Upper lobe of left lung (tissue), 4 donors: ENCODE results near the gene SERINC5.

Experiments used
- EP300 ChIP-seq, 4 donors: sonication (generic); formaldehyde crosslinking; IDR thresholded peaks; one replicate each; pipeline ENCODE4 v1.5.1; 2017; ENCODE audit warnings: antibody characterized with exemption in 4 of 4, control low read depth in 2 of 4
- POLR2A ChIP-seq, 4 donors: fragments of 450-650 bp; IDR thresholded peaks; one replicate each; pipeline ENCODE4 v1.5.1; 2016 to 2017; ENCODE audit warnings: antibody characterized with exemption in 4 of 4, mild to moderate bottlenecking in 2 of 4
- POLR2AphosphoS5 ChIP-seq, 2 donors: sonication (generic); formaldehyde crosslinking; IDR thresholded peaks; one replicate each; pipeline ENCODE4 v1.5.1; 2017; ENCODE audit warnings: antibody characterized with exemption in 2 of 2
- TF ChIP-seq, protein P1 (sequence below), 6 experiments: fragments of 450-650 bp in 4 of 6; fragments of 200-600 bp in 2 of 6; sonication (generic) in 2 of 6; IDR thresholded peaks; one replicate each; pipeline ENCODE4 v1.5.1; 2016 to 2019; ENCODE audit warnings: antibody characterized with exemption in 6 of 6

DNA sequence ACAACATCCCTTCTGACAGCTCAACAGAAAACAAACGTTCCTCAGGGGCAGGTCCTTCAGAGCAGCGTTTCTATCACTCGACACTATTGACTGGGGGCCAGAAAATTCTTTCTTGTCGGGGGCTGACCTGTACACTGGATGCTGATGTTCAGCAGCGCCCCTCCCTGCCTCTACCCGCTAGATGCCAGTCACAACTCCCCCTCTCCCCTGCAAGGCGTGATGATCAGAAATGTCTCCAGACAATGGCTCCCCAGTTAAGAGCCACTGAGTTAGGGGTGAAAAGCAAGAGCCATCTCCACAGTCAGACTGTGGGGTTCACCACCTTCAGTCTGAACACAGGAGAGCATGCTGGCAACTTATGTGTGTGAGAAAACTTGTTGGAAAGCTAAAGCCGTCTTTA, 39.8 kb downstream of the SERINC5 start:
- TF ChIP-seq POLR2A (IDR thresholded peaks at IDR 0.05) (no peak), EP300 (IDR thresholded peaks at IDR 0.05) (no peak), POLR2AphosphoS5 (IDR thresholded peaks at IDR 0.05) (no peak)
- TF ChIP-seq, protein P1, sequence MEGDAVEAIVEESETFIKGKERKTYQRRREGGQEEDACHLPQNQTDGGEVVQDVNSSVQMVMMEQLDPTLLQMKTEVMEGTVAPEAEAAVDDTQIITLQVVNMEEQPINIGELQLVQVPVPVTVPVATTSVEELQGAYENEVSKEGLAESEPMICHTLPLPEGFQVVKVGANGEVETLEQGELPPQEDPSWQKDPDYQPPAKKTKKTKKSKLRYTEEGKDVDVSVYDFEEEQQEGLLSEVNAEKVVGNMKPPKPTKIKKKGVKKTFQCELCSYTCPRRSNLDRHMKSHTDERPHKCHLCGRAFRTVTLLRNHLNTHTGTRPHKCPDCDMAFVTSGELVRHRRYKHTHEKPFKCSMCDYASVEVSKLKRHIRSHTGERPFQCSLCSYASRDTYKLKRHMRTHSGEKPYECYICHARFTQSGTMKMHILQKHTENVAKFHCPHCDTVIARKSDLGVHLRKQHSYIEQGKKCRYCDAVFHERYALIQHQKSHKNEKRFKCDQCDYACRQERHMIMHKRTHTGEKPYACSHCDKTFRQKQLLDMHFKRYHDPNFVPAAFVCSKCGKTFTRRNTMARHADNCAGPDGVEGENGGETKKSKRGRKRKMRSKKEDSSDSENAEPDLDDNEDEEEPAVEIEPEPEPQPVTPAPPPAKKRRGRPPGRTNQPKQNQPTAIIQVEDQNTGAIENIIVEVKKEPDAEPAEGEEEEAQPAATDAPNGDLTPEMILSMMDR (IDR thresholded peaks at IDR 0.05), result no peak
